HG02678 (cell line): ENCODE measurements around the gene SLC4A5.

ENCODE experiments used
- ATAC-seq: cut with Tn5 transposase; IDR thresholded peaks from one replicate; pipeline ENCODE4 v1.9.1; 2021; ENCODE audit warnings: mild to moderate bottlenecking, moderate library complexity; ENCODE audit not compliant: unreplicated experiment

SLC4A5 gene

GRCh38 chr2:74343316-74343715 is at the start of gene SLC4A5:
Gene SLC4A5 (minus strand): TSS chr2:74343416. CDS start chr2:74315023, 28,393 bp downstream.
- ATAC-seq: no peak

GRCh38 chr2:74392449-74392743 is 49.2 kb upstream of the SLC4A5 start:
- ATAC-seq: no peak

DNA sequence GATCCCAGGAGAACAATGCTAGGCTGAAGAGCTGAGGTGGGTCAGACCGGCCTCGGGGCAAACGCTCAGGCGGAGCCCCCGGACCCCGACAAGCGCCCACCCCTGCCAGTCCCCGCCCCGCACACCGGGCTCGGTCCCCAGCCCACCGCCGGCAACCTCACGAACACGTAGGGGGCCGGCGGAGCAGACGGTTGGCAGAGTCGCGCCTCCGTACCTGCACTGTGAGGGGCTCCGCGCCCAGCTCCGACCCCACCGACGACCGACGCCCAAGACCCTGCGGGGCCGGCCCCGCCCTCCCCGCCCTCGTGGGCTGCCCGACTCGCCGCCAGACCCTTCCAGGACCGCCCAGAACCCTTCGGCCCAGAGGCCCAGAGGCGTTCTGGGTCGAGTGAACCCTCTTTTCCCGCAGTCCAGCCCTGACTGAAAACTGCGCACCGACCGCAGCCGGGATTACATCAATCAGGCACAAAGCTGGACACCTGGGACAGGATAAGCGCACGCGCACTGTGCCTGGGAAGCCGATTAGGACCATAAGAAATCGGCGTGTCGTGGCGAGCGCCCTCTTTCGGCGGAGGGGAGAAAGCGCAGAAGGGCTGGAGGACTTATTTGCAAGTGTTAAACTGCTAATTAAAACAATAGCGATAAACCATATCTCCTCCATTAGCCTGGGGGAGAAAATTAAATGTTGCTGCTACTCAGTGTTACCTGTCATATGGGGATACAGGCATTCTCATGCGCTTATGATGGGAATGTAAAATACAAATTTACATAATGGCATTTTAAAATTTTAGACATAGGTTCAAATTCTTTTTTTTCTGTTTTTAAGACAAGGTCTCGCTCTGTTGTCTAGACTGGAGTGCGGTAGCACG is 48.6 kb upstream of the SLC4A5 start:
- ATAC-seq: peak; percentile 70

DNA sequence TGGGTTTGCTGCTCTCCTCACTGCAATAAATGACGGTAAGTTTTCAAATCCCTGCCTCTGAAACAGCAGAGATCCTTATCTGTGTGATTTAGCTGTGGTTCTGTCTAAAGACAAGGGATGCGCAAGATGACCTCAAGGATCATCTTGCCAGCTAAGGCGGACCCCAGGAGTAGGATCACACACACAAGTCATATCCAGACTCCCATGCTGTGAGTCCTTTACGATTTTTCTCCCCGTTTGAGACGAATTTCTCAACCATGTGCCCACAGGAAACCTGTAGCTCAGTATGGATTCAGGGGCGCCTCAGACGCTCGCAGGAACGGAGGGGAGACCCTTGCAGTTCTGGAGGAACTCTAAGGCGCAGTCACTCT is 48.0 kb upstream of the SLC4A5 start:
- ATAC-seq: no peak

- no peak for ATAC-seq
Measured at GRCh38 chr2:74390606-74391005, 47.4 kb upstream of the SLC4A5 start.

GRCh38 chr2:74387346-74387745 is 44.1 kb upstream of the SLC4A5 start:
- ATAC-seq: no peak

DNA sequence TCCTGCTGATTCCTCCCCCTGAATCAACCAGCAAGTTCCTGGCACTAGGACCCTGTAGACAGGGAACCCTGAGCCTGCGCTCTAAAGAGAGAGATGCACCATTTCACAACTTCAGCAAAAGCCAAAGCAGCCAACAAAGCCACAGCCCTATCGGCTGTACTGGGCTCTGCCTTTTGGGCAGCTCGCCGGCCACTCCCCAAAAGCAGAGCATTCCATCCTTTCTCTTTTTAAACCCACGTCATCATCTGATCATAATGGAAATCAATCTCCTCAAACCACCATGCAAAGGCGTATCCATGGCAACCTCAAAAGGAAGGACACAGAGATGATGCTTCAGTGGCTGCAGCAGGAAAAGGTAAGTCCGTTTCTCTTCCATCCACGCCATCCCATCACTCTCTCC is 42.2 kb upstream of the SLC4A5 start:
- no peak for ATAC-seq

GRCh38 chr2:74384051-74384450 is 40.8 kb upstream of the SLC4A5 start:
- ATAC-seq: no peak

GRCh38 chr2:74383254-74383653 is 40.0 kb upstream of the SLC4A5 start:
- no peak for ATAC-seq

GRCh38 chr2:74381751-74382150 is 38.5 kb upstream of the SLC4A5 start:
- ATAC-seq: no peak

DNA sequence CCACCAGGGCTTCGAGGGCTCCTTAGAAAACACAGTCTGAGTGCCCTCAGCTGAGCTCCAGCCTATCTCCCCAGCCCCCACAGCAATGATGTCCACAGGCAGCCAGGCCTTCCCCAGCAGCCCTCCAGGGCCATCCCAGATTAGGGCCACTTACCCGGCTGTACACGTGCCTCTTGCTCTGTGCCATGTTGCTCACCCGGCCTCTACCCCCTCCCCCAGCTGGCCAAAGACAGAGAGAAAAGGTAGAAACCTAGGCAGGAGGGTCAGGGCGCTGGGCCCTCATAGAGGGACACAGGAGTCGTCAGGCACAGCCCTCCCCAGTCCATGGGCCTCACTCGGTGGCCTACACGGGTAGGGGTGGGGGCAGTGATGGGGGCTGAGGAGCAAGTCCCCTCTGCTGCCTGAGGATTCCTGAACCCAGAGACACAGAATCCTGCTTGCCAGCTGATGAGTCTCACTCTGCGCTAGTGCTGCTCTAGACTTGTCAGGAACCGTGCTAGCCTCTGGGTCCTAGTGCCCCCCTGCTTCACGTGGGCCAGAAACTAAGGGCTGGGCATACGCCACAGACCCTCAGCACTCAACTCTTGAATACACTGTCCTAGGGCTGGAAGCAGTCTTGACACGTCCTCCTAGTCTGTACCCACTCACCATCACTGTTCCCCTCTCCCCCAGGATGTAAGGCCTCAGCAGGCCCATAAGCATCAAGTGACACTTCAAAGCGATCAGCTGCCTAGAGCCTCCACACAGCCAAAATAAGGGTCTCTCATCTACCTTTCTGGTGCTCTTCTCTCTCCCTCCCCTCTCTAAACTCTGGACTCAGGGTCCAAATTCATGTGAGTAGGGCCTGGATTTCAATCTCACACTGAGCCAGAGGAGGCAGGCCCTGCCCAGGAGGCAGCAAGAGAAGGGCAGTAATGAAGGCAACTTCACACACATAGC is 36.9 kb upstream of the SLC4A5 start, which contains the start of gene DCTN1:
Gene DCTN1 (minus strand): TSS at position 461 of the 939 bp plus-strand sequence. CDS start 274 bp downstream, at position 187.
- ATAC-seq: no peak

GRCh38 chr2:74378007-74378406 is 34.8 kb upstream of the SLC4A5 start:
- ATAC-seq: no peak

DNA sequence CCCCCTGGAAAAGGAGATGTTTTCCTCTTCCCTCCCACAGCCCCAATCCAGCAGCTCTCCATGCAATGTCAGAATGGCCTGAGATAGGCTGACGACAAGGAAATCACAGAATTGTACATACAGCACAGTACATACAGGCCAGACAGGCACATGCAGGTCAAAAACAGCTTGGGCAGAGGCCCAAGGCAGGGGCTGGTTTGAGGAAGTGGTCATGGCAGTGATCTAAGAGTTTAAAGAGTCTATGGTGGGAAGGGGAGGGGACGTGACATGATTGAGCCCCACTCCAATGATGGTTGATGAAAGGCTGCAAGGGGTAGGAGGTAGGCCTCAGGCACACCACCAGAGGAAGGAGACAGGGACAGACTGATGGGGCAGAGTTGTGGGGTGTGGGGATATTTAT is 32.6 kb upstream of the SLC4A5 start:
- ATAC-seq: no peak

DNA sequence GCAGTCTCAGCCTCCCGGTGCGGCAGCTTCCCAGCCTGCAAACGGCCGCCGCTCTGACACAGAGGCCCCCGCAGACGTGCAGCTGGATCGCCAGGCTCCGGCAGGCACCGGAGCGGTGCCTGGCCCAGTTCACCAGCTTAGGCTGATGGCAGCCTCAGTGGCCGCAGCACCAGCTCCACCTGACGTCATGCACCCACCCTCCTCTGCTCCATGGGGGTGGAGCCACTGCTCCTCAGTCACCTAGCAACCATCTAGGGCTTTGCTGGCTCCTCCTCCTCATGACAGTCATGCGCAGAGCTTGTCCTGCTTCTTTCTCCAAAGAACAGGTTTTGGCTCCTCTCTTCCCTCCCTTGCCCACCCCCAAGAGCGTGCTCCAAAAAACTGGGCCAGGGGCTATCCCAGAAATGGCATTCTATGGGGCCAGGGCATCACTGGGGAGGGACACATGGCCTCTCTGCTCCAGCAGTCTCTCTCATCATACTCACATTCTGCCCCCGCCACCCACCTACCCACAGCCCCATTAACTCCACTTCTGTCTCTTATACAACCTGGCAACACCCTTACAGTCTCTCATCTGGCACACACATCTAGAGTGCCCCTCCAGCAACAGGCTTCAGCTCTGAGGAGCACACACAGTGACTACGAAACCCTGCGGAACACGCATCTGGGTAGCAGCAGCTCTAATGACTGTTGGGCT is 31.4 kb upstream of the SLC4A5 start:
- no peak for ATAC-seq

- ATAC-seq: no peak
Measured at GRCh38 chr2:74373985-74374384, 30.8 kb upstream of the SLC4A5 start.

DNA sequence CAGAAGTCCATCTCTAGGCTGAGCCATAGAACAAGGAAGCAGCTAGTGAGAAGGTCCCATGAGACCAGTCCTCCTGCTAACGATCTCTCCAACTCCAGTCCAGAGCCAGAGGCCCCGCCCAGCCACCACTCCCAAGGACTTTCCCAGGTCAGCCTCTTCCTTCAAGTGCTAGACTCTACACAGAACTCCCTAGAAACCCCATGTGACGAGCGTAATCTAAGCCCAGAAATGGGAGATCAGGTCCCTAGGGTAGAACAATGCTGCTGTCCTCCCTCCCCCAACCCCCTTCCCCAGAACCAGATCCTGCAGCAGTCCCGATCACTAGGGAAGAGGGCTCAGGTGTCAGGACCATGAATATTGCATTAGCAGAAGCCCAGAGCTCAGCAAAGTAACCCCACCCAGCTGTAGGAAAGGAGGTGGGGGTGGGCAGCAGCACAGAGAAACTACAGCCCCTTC is 30.0 kb upstream of the SLC4A5 start:
- no peak for ATAC-seq

- no peak for ATAC-seq
Measured at GRCh38 chr2:74372674-74373073, 29.5 kb upstream of the SLC4A5 start.

DNA sequence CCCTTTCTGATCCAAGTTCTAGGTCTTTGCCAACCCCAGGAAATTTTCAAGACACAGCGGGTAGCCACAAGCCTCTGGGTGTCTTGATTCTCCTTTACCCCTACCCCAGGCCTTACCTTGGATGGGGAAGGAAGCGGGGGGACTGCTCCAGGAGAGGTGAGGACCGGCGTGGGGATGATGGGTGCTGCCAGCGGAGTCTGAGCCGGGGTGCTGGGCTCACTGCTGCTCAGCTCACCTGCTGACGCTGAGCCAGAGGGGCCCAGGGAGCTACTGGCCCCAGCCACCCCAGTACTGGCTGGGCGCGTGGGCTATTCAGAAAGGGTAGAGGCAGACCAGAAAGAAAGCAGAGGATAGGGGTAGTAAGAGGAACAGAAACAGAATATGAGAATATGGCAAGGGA is 28.2 kb upstream of the SLC4A5 start:
- ATAC-seq: no peak

- no peak for ATAC-seq
Measured at GRCh38 chr2:74369976-74370375, 26.8 kb upstream of the SLC4A5 start.

DNA sequence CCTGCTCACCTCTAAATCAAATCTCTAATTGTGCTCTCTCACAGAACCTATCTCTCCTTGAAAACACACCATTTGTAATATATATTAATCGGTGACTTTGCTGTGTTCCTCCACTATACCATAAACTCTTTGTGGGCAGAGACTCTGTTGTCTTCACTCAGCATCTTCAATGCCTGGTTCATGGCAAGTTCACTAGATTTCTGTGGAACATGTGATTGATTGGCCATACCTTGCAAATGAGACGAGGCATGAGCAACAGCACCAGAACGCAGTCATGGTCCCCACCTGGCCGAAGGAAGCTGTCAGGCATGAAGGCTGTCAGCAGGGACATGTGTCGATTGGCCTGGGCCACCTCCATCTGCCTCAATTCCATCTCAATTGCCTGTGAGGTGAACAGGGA is 25.3 kb upstream of the SLC4A5 start:
- ATAC-seq: no peak

- no peak for ATAC-seq
Measured at GRCh38 chr2:74367789-74368188, 24.6 kb upstream of the SLC4A5 start.
